ENCODE data around the gene GALNT14. TPM values are rescaled to one million over a fixed set of nuclear protein-coding genes. Genes with fewer than 3 reads are reported as not detected.
"Not testable (repeated sequence)": the region's sequence is repeated elsewhere in the genome, so short reads cannot be mapped to it uniquely, and the experiment has no call there.

GALNT14 gene
- total RNA-seq, 2 experiments from 2014 or later, result not detected

- no peak for ATAC-seq
- Mint-ChIP-seq H3K4me1 (ENCODE audit: low read depth) (no peaks in the 10 kb centered on the region), H3K27ac (no peak overlapping the region), H3K36me3 (ENCODE audit: low read depth) (no peaks in the 10 kb centered on the region), H3K27me3 (ENCODE audit: low read depth) (no peaks in the 10 kb centered on the region), H3K9me3 (ENCODE audit: insufficient read depth) (no peaks in the 10 kb centered on the region), H3K4me3 (no peak overlapping the region)
- no peak for DNase-seq
- CTCF ChIA-PET, result no interaction called here
- POLR2A ChIA-PET, result no interaction called here
These were observed 227.6 kb downstream of the GALNT14 start for GRCh38 chr2:30910686-30911085.

- H3K4me3 Mint-ChIP-seq; DNase-seq; H3K27me3 Mint-ChIP-seq (ENCODE audit: low read depth); ATAC-seq; H3K36me3 Mint-ChIP-seq (ENCODE audit: low read depth); H3K4me1 Mint-ChIP-seq (ENCODE audit: low read depth); H3K9me3 Mint-ChIP-seq (ENCODE audit: insufficient read depth); CTCF ChIA-PET; H3K27ac Mint-ChIP-seq; POLR2A ChIA-PET: not testable (repeated sequence)
These were observed 233.8 kb downstream of the GALNT14 start for GRCh38 chr2:30904437-30904836.

- no peak for DNase-seq
- H3K9me3 Mint-ChIP-seq (ENCODE audit: insufficient read depth), result no peaks in the 10 kb centered on the region
- no peaks in the 10 kb centered on the region for H3K4me1 Mint-ChIP-seq (ENCODE audit: low read depth)
- POLR2A ChIA-PET, result no interaction called here
- CTCF ChIA-PET, result no interaction called here
- no peak overlapping the region for H3K27ac Mint-ChIP-seq
- no peaks in the 10 kb centered on the region for H3K27me3 Mint-ChIP-seq (ENCODE audit: low read depth)
- H3K4me3 Mint-ChIP-seq, result no peak overlapping the region
- no peak for ATAC-seq
- no peaks in the 10 kb centered on the region for H3K36me3 Mint-ChIP-seq (ENCODE audit: low read depth)
These were observed 234.9 kb downstream of the GALNT14 start for GRCh38 chr2:30903326-30903725.

GRCh38 chr2:30900381-30900780 lies 237.9 kb downstream of the GALNT14 start:
- no peak overlapping the region for H3K4me3 Mint-ChIP-seq
- POLR2A ChIA-PET, result no interaction called here
- no peaks in the 10 kb centered on the region for H3K27me3 Mint-ChIP-seq (ENCODE audit: low read depth)
- CTCF ChIA-PET, result interaction anchor here (2.0 kb wide), 1 partner anchor 270 kb away, joined by 4 read pairs; no protein-coding TSS in a partner anchor
- ATAC-seq (no peak), DNase-seq (no peak)
- H3K9me3 Mint-ChIP-seq (ENCODE audit: insufficient read depth), result no peaks in the 10 kb centered on the region
- no peaks in the 10 kb centered on the region for H3K4me1 Mint-ChIP-seq (ENCODE audit: low read depth)
- H3K36me3 Mint-ChIP-seq (ENCODE audit: low read depth), result no peaks in the 10 kb centered on the region
- no peak overlapping the region for H3K27ac Mint-ChIP-seq

GRCh38 chr2:30899516-30900054 lies 238.7 kb downstream of the GALNT14 start:
- Mint-ChIP-seq H3K27me3 (ENCODE audit: low read depth) (no peaks in the 10 kb centered on the region), H3K4me1 (ENCODE audit: low read depth) (no peaks in the 10 kb centered on the region), H3K36me3 (ENCODE audit: low read depth) (no peaks in the 10 kb centered on the region), H3K9me3 (ENCODE audit: insufficient read depth) (no peaks in the 10 kb centered on the region), H3K27ac (no peak overlapping the region), H3K4me3 (no peak overlapping the region)
- POLR2A ChIA-PET, result interaction anchor here (0.6 kb wide), 1 partner anchor 668 kb away, joined by 3 read pairs; no protein-coding TSS in a partner anchor
- DNase-seq, result no peak
- CTCF ChIA-PET, result interaction anchor here (2.0 kb wide), 1 partner anchor 271 kb away, joined by 4 read pairs; no protein-coding TSS in a partner anchor
- no peak for ATAC-seq

GRCh38 chr2:30897539-30897938 lies 240.7 kb downstream of the GALNT14 start:
- ATAC-seq (no peak), DNase-seq (no peak)
- Mint-ChIP-seq H3K9me3 (ENCODE audit: insufficient read depth) (no peaks in the 10 kb centered on the region), H3K4me1 (ENCODE audit: low read depth) (no peaks in the 10 kb centered on the region), H3K27me3 (ENCODE audit: low read depth) (no peaks in the 10 kb centered on the region), H3K27ac (no peak overlapping the region), H3K36me3 (ENCODE audit: low read depth) (no peaks in the 10 kb centered on the region), H3K4me3 (no peak overlapping the region)
- ChIA-PET CTCF (no interaction called here), POLR2A (no interaction called here)

GRCh38 chr2:30894498-30895119 lies 243.6 kb downstream of the GALNT14 start:
- ChIA-PET POLR2A (no interaction called here), CTCF (no interaction called here)
- peaks cover 3% of the 10 kb centered on the region for H3K27me3 Mint-ChIP-seq (ENCODE audit: low read depth)
- no peak for ATAC-seq
- no peak overlapping the region for H3K27ac Mint-ChIP-seq
- H3K4me1 Mint-ChIP-seq (ENCODE audit: low read depth), result no peaks in the 10 kb centered on the region
- H3K36me3 Mint-ChIP-seq (ENCODE audit: low read depth), result no peaks in the 10 kb centered on the region
- DNase-seq, result no peak
- no peak overlapping the region for H3K4me3 Mint-ChIP-seq
- H3K9me3 Mint-ChIP-seq (ENCODE audit: insufficient read depth), result no peaks in the 10 kb centered on the region

- CTCF ChIA-PET, result no interaction called here
- POLR2A ChIA-PET, result no interaction called here
- H3K4me3 Mint-ChIP-seq, result no peak overlapping the region
- H3K4me1 Mint-ChIP-seq (ENCODE audit: low read depth), result no peaks in the 10 kb centered on the region
- no peaks in the 10 kb centered on the region for H3K36me3 Mint-ChIP-seq (ENCODE audit: low read depth)
- H3K27ac Mint-ChIP-seq, result no peak overlapping the region
- no peaks in the 10 kb centered on the region for H3K9me3 Mint-ChIP-seq (ENCODE audit: insufficient read depth)
- DNase-seq (no peak), ATAC-seq (no peak)
- peaks cover 3% of the 10 kb centered on the region for H3K27me3 Mint-ChIP-seq (ENCODE audit: low read depth)
These were observed 249.3 kb downstream of the GALNT14 start for GRCh38 chr2:30888852-30889409.

GRCh38 chr2:30886080-30886479 lies 252.2 kb downstream of the GALNT14 start:
- no peaks in the 10 kb centered on the region for H3K4me1 Mint-ChIP-seq (ENCODE audit: low read depth)
- no peak overlapping the region for H3K4me3 Mint-ChIP-seq
- DNase-seq (no peak), ATAC-seq (no peak)
- ChIA-PET POLR2A (no interaction called here), CTCF (no interaction called here)
- no peaks in the 10 kb centered on the region for H3K36me3 Mint-ChIP-seq (ENCODE audit: low read depth)
- H3K27me3 Mint-ChIP-seq (ENCODE audit: low read depth), result no peaks in the 10 kb centered on the region
- no peaks in the 10 kb centered on the region for H3K9me3 Mint-ChIP-seq (ENCODE audit: insufficient read depth)
- H3K27ac Mint-ChIP-seq, result no peak overlapping the region

- POLR2A ChIA-PET, result no interaction called here
- no peaks in the 10 kb centered on the region for H3K36me3 Mint-ChIP-seq (ENCODE audit: low read depth)
- peaks cover 3% of the 10 kb centered on the region for H3K27me3 Mint-ChIP-seq (ENCODE audit: low read depth)
- no peaks in the 10 kb centered on the region for H3K4me1 Mint-ChIP-seq (ENCODE audit: low read depth)
- CTCF ChIA-PET, result no interaction called here
- DNase-seq, result no peak
- no peak overlapping the region for H3K27ac Mint-ChIP-seq
- ATAC-seq, result no peak
- no peaks in the 10 kb centered on the region for H3K9me3 Mint-ChIP-seq (ENCODE audit: insufficient read depth)
- no peak overlapping the region for H3K4me3 Mint-ChIP-seq
These were observed 254.4 kb downstream of the GALNT14 start for GRCh38 chr2:30883822-30884221.

- POLR2A ChIA-PET, result no interaction called here
- CTCF ChIA-PET, result no interaction called here
- H3K9me3 Mint-ChIP-seq (ENCODE audit: insufficient read depth), result no peaks in the 10 kb centered on the region
- no peaks in the 10 kb centered on the region for H3K4me1 Mint-ChIP-seq (ENCODE audit: low read depth)
- H3K4me3 Mint-ChIP-seq, result no peak overlapping the region
- H3K27ac Mint-ChIP-seq, result no peak overlapping the region
- no peak for ATAC-seq
- H3K27me3 Mint-ChIP-seq (ENCODE audit: low read depth), result peaks cover 5% of the 10 kb centered on the region
- no peaks in the 10 kb centered on the region for H3K36me3 Mint-ChIP-seq (ENCODE audit: low read depth)
- no peak for DNase-seq
These were observed 255.1 kb downstream of the GALNT14 start for GRCh38 chr2:30883184-30883583.

- DNase-seq (no peak), ATAC-seq (no peak)
- H3K36me3 Mint-ChIP-seq (ENCODE audit: low read depth), result no peaks in the 10 kb centered on the region
- H3K4me3 Mint-ChIP-seq, result no peak overlapping the region
- H3K9me3 Mint-ChIP-seq (ENCODE audit: insufficient read depth), result no peaks in the 10 kb centered on the region
- no peak overlapping the region for H3K27ac Mint-ChIP-seq
- H3K4me1 Mint-ChIP-seq (ENCODE audit: low read depth), result no peaks in the 10 kb centered on the region
- ChIA-PET POLR2A (no interaction called here), CTCF (no interaction called here)
- peaks cover 8% of the 10 kb centered on the region for H3K27me3 Mint-ChIP-seq (ENCODE audit: low read depth)
These were observed 257.7 kb downstream of the GALNT14 start for GRCh38 chr2:30880516-30880915.

GRCh38 chr2:30877833-30878232 lies 260.4 kb downstream of the GALNT14 start:
- no peaks in the 10 kb centered on the region for H3K36me3 Mint-ChIP-seq (ENCODE audit: low read depth)
- ATAC-seq (no peak), DNase-seq (no peak)
- peaks cover 19% of the 10 kb centered on the region for H3K27me3 Mint-ChIP-seq (ENCODE audit: low read depth)
- H3K4me1 Mint-ChIP-seq (ENCODE audit: low read depth), result no peaks in the 10 kb centered on the region
- POLR2A ChIA-PET, result no interaction called here
- H3K4me3 Mint-ChIP-seq, result no peak overlapping the region
- H3K27ac Mint-ChIP-seq, result no peak overlapping the region
- no peaks in the 10 kb centered on the region for H3K9me3 Mint-ChIP-seq (ENCODE audit: insufficient read depth)
- CTCF ChIA-PET, result no interaction called here
